PC-3 (cell line): ENCODE measurements around the gene AKIRIN2. TPM values are rescaled to one million over a fixed set of nuclear protein-coding genes. Genes with fewer than 3 reads are reported as not detected.
"Not testable (repeated sequence)": the region's sequence is repeated elsewhere in the genome, so short reads cannot be mapped to it uniquely, and the experiment has no call there.

ENCODE experiments used
- ATAC-seq: fragments of 200-7000 bp; cut with Tn5 transposase; 2 replicates; pipeline ENCODE4 v1.9.1; 2020; ENCODE audit warnings: mild to moderate bottlenecking, moderate library complexity
- BruUV-seq: library from RNA; stranded (reverse); fragments of 400-500 nt; replicated peaks from 2 replicates; lab custom pipeline; 2021; lab: Mats Ljungman, UMichigan
- CTCF ChIA-PET: fragments of 300-600 bp; sonication (Branson Sonifier 250); formaldehyde crosslinking; loops from one replicate; lab custom pipeline; 2022; ENCODE audit warnings: antibody characterized with exemption; lab: Charles Lee
- POLR2A ChIA-PET: fragments of 300-600 bp; sonication (Branson Sonifier 250); formaldehyde crosslinking; loops from one replicate; lab custom pipeline; 2022; ENCODE audit warnings: antibody characterized with exemption; ENCODE audit not compliant: unreplicated experiment; lab: Charles Lee
- DNase-seq: peaks from one replicate; pipeline ENCODE4 v3.0.0-alpha.2; 2015
- H2AFZ ChIP-seq: fragments of 300-600 bp; sonication (generic); 2 replicates; pipeline ENCODE4 v1.6.0; 2016; ENCODE audit warnings: antibody characterized with exemption, low read length
- H3F3A ChIP-seq: fragments of 300-600 bp; sonication (generic); one replicate; pipeline ENCODE4 v1.6.0; 2017; ENCODE audit warnings: antibody characterized with exemption, low read length, control low read depth, mild to moderate bottlenecking; ENCODE audit not compliant: unreplicated experiment
- H3K27ac ChIP-seq: fragments of 300-600 bp; sonication (generic); 2 replicates; pipeline ENCODE4 v1.5.1; 2016; ENCODE audit warnings: mild to moderate bottlenecking, low read length
- H3K27me3 ChIP-seq: fragments of 300-600 bp; sonication (generic); 2 replicates; pipeline ENCODE4 v1.6.1; 2016; ENCODE audit warnings: low read length, mixed read lengths
- H3K36me3 ChIP-seq: fragments of 300-600 bp; sonication (generic); 2 replicates; pipeline ENCODE4 v1.6.1; 2016; ENCODE audit warnings: low read depth, mixed run types, low read length, mixed read lengths
- H3K4me1 ChIP-seq: fragments of 300-600 bp; sonication (generic); 2 replicates; pipeline ENCODE4 v1.5.1; 2016; ENCODE audit warnings: low read length; ENCODE audit not compliant: insufficient read depth
- H3K4me2 ChIP-seq: fragments of 300-600 bp; sonication (generic); 2 replicates; pipeline ENCODE4 v1.6.0; 2016; ENCODE audit warnings: low read length
- H3K4me3 ChIP-seq: fragments of 300-600 bp; sonication (generic); 2 replicates; pipeline ENCODE4 v1.5.1; 2016; ENCODE audit warnings: mild to moderate bottlenecking, low read length, mixed read lengths
- H3K79me2 ChIP-seq: fragments of 300-600 bp; sonication (generic); 2 replicates; pipeline ENCODE4 v1.6.1; 2017; ENCODE audit warnings: low read length, mixed read lengths
- H3K9ac ChIP-seq: fragments of 300-600 bp; sonication (generic); 2 replicates; pipeline ENCODE4 v1.6.0; 2016; ENCODE audit warnings: mild to moderate bottlenecking, low read length
- H3K9me2 ChIP-seq: fragments of 300-600 bp; sonication (generic); replicated peaks from 2 replicates; pipeline ENCODE4 v1.6.1; 2016; ENCODE audit warnings: mixed run types, low read length, mixed read lengths
- H3K9me3 ChIP-seq: fragments of 300-600 bp; sonication (generic); 2 replicates; pipeline ENCODE4 v1.6.1; 2016; ENCODE audit warnings: low read length, mixed read lengths
- H4K20me1 ChIP-seq: fragments of 300-600 bp; sonication (generic); 2 replicates; pipeline ENCODE4 v1.6.1; 2016; ENCODE audit warnings: low read length, mixed read lengths
- CTCF ChIP-seq: fragments of 300-600 bp; sonication (generic); conservative IDR thresholded peaks from 2 replicates; pipeline ENCODE4 v1.5.1; 2017; ENCODE audit warnings: antibody characterized with exemption, low read depth, mild to moderate bottlenecking, low read length
- EZH2 ChIP-seq: fragments of 300-600 bp; sonication (generic); IDR thresholded peaks from one replicate; pipeline ENCODE4 v1.6.1; 2017; ENCODE audit warnings: antibody characterized with exemption, mild to moderate bottlenecking, low read length; ENCODE audit not compliant: unreplicated experiment
- EZH2phosphoT487 ChIP-seq: fragments of 300-600 bp; sonication (generic); IDR thresholded peaks from 2 replicates; pipeline ENCODE4 v1.6.1; 2018; ENCODE audit warnings: mild to moderate bottlenecking, antibody characterized with exemption, low read length, borderline replicate concordance
- intact Hi-C: fragments of 100-400 bp; cut with micrococcal nuclease; formaldehyde crosslinking; loops from 2 replicates; pipeline ENCODE4 v1.9.0; 2023
- total RNA-seq: library from RNA; depleted of rRNA; stranded (reverse); fragments of >200 nt; gene quantifications from 2 replicates; pipeline ENCODE4 v1.2.3, GENCODE V29; 2014

The AKIRIN2 gene
- total RNA-seq, 1 experiment from 2014 or later, result 15.1 TPM

GRCh38 chr6:87706187-87706966, 4.3 kb upstream of the AKIRIN2 start:
- no TSS peak for BruUV-seq
- H3F3A ChIP-seq, result peaks cover 5% of the 10 kb centered on the region
- intact Hi-C loops, result loop anchor here (2.0 kb wide), 1 partner anchor 16 kb away; no protein-coding TSS in a partner anchor
- no peaks in the 10 kb centered on the region for H3K27me3 ChIP-seq
- peaks cover 34% of the 10 kb centered on the region for H3K4me1 ChIP-seq
- H3K4me3 ChIP-seq, result peak overlapping the region; percentile 28; the same call in 1 of the 2 replicates
- peaks cover 7% of the 10 kb centered on the region for H3K79me2 ChIP-seq
- H3K9me3 ChIP-seq, result no peaks in the 10 kb centered on the region
- H4K20me1 ChIP-seq, result no peaks in the 10 kb centered on the region
- H3K27ac ChIP-seq, result peak overlapping the region; percentile 89
- no peaks in the 10 kb centered on the region for H3K36me3 ChIP-seq
- H3K9ac ChIP-seq, result peak overlapping the region; percentile 53
- TF ChIP-seq EZH2 (no peak), EZH2phosphoT487 (no peak), CTCF (no peak)
- DNase-seq (peak; percentile 72), ATAC-seq (peak; percentile 46)
- H3K4me2 ChIP-seq, result peak overlapping the region; percentile 61
- H2AFZ ChIP-seq, result peak overlapping the region; percentile 41; the same call in 1 of the 2 replicates
- ChIA-PET POLR2A (interaction anchor here (0.6 kb wide), 2 partner anchors 27 to 197 kb away, joined by 3 to 6 read pairs; no protein-coding TSS in a partner anchor), CTCF (no interaction called here)
- H3K9me2 ChIP-seq, result no peaks in the 10 kb centered on the region

- Histone ChIP-seq H3K27ac (peak overlapping the region; percentile 89), H3K27me3 (no peaks in the 10 kb centered on the region), H3K9me3 (no peaks in the 10 kb centered on the region), H3K9me2 (no peaks in the 10 kb centered on the region), H2AFZ (no peak overlapping the region), H3K4me1 (peaks cover 34% of the 10 kb centered on the region), H3K9ac (peak overlapping the region; percentile 53; the same call in 1 of the 2 replicates), H3K4me3 (no peak overlapping the region), H3F3A (peaks cover 5% of the 10 kb centered on the region), H3K4me2 (peak overlapping the region; percentile 60), H4K20me1 (peaks cover 4% of the 10 kb centered on the region), H3K79me2 (peaks cover 19% of the 10 kb centered on the region), H3K36me3 (no peaks in the 10 kb centered on the region)
- TF ChIP-seq EZH2phosphoT487 (no peak), EZH2 (no peak), CTCF (no peak)
- ATAC-seq (peak; percentile 34), DNase-seq (peak; percentile 80)
- CTCF ChIA-PET, result interaction anchor here (0.7 kb wide), 1 partner anchor 151 kb away, joined by 4 read pairs; no protein-coding TSS in a partner anchor
- POLR2A ChIA-PET, result no interaction called here
- intact Hi-C loops, result no loop called here
- BruUV-seq, result no TSS peak
Measured at GRCh38 chr6:87705070-87705691, 3.1 kb upstream of the AKIRIN2 start.

DNA sequence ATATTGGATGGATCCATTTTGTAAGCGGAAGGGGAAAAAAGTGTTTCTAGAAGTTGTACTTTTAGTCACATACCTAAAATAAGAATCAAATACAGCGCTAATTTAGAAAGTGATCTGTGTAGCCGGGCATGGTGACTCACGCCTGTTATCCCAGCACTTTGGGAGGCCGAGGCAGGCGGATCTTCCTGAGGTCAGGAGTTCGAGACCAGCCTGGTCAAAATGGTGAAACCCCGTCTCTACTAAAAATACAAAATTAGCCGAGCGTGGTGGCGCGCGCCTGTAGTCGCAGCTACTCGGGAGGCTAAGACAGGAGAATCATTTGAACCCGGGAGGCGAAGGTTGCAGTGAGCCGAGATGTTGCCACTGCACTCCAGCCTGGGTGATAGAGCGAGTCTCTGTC, 1.0 kb upstream of the AKIRIN2 start:
- Histone ChIP-seq H2AFZ (peak overlapping the region; percentile 53), H3K79me2 (peaks cover 40% of the 10 kb centered on the region), H3K9ac (0 out of 2 replicates have a peak overlapping the region, but pooled peaks have one; percentile 41), H3K4me3 (peak overlapping the region; percentile 98), H3K4me1 (peaks cover 39% of the 10 kb centered on the region), H4K20me1 (peaks cover 26% of the 10 kb centered on the region), H3K27ac (peak overlapping the region; percentile 63), H3K4me2 (peak overlapping the region; percentile 76)
- BruUV-seq, H3K36me3 ChIP-seq, H3K9me3 ChIP-seq, H3K9me2 ChIP-seq, H3F3A ChIP-seq, ATAC-seq, CTCF ChIA-PET, POLR2A ChIA-PET, intact Hi-C loops, DNase-seq, H3K27me3 ChIP-seq: not testable (repeated sequence)
